H1 (cell line): ENCODE results near the gene CDKL5. TPM values are rescaled to one million over a fixed set of nuclear protein-coding genes. Genes with fewer than 3 reads are reported as not detected.

Source experiments
- BCL11A ChIP-seq, 2 experiments: IDR thresholded peaks; one replicate each; pipeline ENCODE4 v1.6.1; 2011; ENCODE audit warnings: low read depth in 2 of 2, low read length in 2 of 2, mild to moderate bottlenecking in 2 of 2
- EGR1 ChIP-seq: IDR thresholded peaks from 2 replicates; pipeline ENCODE4 v1.6.1; 2011; ENCODE audit warnings: low read depth, low read length, borderline replicate concordance
- POLR2A ChIP-seq, 2 experiments: IDR thresholded peaks; 1 replicate in 1 of 2; 2 replicates in 1 of 2; pipeline ENCODE4 v1.6.1; 2011; ENCODE audit warnings: low read depth in 2 of 2, low read length in 2 of 2, mild to moderate bottlenecking in 2 of 2; ENCODE audit errors: control extremely low read depth in 1 of 2
- SP4 ChIP-seq: IDR thresholded peaks from 2 replicates; pipeline ENCODE4 v1.6.1; 2012; ENCODE audit warnings: low read length, inconsistent platforms
- polyA plus RNA-seq, 7 experiments: library from polyadenylated mRNA; depleted of rRNA in 3 of 7; stranded (reverse) in 5 of 7; unstranded in 2 of 7; fragments of >200 nt in 5 of 7; fragments of 200-250 nt in 2 of 7; gene quantifications; 1 replicate in 5 of 7; 2 replicates in 1 of 7; 4 replicates in 1 of 7; pipeline versions ENCODE4 v1.2.1 to v1.2.3, GENCODE V29; 2011 to 2013; ENCODE audit warnings: missing spikeins in 2 of 7, mixed read lengths in 2 of 7
- total RNA-seq: library from RNA; stranded (reverse); fragmentation: NEBNext Ultra II Directional; extraction: Animal tissue kit (Norgen Biotek cat#: 25700); gene quantifications from 2 replicates; pipeline ENCODE4 v1.2.1, GENCODE V29; 2021
- TF ChIP-seq, protein P1 (sequence below): fragments of 300-600 bp; sonication (generic); IDR thresholded peaks from 2 replicates; pipeline ENCODE4 v1.7.1; 2012; ENCODE audit warnings: low read length, moderate library complexity, mild to moderate bottlenecking, inconsistent platforms; ENCODE audit not compliant: insufficient replicate concordance
- TF ChIP-seq, protein P2 (sequence below): IDR thresholded peaks from 2 replicates; pipeline ENCODE4 v1.6.1; 2011; ENCODE audit warnings: low read depth, mild to moderate bottlenecking, low read length; ENCODE audit not compliant: insufficient read depth

The CDKL5 gene
- total and polyA plus RNA-seq, 2 of the 8 experiments (the other 6 are each of a cell fraction or from before 2014, with no cell fraction given) = 5.5 to 15.6 TPM

DNA sequence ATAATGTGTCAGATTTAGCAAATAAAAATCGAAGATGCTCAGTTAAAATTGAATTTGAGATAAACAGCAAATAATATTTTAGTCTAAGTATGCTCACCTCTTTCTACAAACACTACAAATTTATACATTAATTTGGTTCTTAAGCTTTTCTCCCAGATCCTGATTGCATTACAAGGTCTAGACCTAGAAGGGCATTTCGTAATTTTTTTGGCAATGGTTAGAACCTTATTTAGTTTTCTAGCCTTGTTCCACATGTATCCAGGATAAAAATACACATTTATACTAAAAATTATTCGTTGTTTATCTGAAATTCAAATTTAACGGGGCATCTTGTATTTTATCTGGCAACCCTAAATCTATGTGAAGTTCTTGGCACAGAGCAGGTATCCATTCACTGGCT is 2.5 kb upstream of the CDKL5 start (continued):
- TF ChIP-seq, protein P1, sequence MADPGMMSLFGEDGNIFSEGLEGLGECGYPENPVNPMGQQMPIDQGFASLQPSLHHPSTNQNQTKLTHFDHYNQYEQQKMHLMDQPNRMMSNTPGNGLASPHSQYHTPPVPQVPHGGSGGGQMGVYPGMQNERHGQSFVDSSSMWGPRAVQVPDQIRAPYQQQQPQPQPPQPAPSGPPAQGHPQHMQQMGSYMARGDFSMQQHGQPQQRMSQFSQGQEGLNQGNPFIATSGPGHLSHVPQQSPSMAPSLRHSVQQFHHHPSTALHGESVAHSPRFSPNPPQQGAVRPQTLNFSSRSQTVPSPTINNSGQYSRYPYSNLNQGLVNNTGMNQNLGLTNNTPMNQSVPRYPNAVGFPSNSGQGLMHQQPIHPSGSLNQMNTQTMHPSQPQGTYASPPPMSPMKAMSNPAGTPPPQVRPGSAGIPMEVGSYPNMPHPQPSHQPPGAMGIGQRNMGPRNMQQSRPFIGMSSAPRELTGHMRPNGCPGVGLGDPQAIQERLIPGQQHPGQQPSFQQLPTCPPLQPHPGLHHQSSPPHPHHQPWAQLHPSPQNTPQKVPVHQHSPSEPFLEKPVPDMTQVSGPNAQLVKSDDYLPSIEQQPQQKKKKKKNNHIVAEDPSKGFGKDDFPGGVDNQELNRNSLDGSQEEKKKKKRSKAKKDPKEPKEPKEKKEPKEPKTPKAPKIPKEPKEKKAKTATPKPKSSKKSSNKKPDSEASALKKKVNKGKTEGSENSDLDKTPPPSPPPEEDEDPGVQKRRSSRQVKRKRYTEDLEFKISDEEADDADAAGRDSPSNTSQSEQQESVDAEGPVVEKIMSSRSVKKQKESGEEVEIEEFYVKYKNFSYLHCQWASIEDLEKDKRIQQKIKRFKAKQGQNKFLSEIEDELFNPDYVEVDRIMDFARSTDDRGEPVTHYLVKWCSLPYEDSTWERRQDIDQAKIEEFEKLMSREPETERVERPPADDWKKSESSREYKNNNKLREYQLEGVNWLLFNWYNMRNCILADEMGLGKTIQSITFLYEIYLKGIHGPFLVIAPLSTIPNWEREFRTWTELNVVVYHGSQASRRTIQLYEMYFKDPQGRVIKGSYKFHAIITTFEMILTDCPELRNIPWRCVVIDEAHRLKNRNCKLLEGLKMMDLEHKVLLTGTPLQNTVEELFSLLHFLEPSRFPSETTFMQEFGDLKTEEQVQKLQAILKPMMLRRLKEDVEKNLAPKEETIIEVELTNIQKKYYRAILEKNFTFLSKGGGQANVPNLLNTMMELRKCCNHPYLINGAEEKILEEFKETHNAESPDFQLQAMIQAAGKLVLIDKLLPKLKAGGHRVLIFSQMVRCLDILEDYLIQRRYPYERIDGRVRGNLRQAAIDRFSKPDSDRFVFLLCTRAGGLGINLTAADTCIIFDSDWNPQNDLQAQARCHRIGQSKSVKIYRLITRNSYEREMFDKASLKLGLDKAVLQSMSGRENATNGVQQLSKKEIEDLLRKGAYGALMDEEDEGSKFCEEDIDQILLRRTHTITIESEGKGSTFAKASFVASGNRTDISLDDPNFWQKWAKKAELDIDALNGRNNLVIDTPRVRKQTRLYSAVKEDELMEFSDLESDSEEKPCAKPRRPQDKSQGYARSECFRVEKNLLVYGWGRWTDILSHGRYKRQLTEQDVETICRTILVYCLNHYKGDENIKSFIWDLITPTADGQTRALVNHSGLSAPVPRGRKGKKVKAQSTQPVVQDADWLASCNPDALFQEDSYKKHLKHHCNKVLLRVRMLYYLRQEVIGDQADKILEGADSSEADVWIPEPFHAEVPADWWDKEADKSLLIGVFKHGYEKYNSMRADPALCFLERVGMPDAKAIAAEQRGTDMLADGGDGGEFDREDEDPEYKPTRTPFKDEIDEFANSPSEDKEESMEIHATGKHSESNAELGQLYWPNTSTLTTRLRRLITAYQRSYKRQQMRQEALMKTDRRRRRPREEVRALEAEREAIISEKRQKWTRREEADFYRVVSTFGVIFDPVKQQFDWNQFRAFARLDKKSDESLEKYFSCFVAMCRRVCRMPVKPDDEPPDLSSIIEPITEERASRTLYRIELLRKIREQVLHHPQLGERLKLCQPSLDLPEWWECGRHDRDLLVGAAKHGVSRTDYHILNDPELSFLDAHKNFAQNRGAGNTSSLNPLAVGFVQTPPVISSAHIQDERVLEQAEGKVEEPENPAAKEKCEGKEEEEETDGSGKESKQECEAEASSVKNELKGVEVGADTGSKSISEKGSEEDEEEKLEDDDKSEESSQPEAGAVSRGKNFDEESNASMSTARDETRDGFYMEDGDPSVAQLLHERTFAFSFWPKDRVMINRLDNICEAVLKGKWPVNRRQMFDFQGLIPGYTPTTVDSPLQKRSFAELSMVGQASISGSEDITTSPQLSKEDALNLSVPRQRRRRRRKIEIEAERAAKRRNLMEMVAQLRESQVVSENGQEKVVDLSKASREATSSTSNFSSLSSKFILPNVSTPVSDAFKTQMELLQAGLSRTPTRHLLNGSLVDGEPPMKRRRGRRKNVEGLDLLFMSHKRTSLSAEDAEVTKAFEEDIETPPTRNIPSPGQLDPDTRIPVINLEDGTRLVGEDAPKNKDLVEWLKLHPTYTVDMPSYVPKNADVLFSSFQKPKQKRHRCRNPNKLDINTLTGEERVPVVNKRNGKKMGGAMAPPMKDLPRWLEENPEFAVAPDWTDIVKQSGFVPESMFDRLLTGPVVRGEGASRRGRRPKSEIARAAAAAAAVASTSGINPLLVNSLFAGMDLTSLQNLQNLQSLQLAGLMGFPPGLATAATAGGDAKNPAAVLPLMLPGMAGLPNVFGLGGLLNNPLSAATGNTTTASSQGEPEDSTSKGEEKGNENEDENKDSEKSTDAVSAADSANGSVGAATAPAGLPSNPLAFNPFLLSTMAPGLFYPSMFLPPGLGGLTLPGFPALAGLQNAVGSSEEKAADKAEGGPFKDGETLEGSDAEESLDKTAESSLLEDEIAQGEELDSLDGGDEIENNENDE = no peak
- TF ChIP-seq BCL11A (IDR thresholded peaks at IDR 0.05; ENCODE audit: low read depth in 2 of 2, low read length in 2 of 2) (no peak), EGR1 (no peak), SP4 (no peak), POLR2A (IDR thresholded peaks at IDR 0.05; ENCODE audit: control extremely low read depth in 1 of 2, low read depth in 2 of 2, low read length in 2 of 2) (no peak)
- TF ChIP-seq, protein P2, sequence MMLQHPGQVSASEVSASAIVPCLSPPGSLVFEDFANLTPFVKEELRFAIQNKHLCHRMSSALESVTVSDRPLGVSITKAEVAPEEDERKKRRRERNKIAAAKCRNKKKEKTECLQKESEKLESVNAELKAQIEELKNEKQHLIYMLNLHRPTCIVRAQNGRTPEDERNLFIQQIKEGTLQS = no peak
